B cell (primary cell): ENCODE data around the gene TRIM65. TPM values are rescaled to one million over a fixed set of nuclear protein-coding genes. Genes with fewer than 3 reads are reported as not detected.

ENCODE experiments used
- ATAC-seq: fragments of 200-7000 bp; cut with Tn5 transposase; one replicate; pipeline ENCODE4 v1.10.0; 2021; ENCODE audit warnings: low read depth, mild to moderate bottlenecking, moderate number of reproducible peaks, moderate library complexity
- CTCF ChIA-PET: fragments of 350-600 bp; sonication (Branson Sonifier 250); formaldehyde crosslinking; loops from one replicate; lab custom pipeline; 2021; ENCODE audit warnings: antibody characterized with exemption, inconsistent platforms; lab: Charles Lee
- POLR2A ChIA-PET: fragments of 350-600 bp; sonication (Branson Sonifier 250); formaldehyde crosslinking; loops from one replicate; lab custom pipeline; 2021; ENCODE audit warnings: antibody characterized with exemption; lab: Charles Lee
- DNase-seq: peaks from one replicate; pipeline ENCODE4 v3.0.0; 2013
- H2AFZ ChIP-seq: 2 replicates; pipeline ENCODE4 v1.6.1; 2012; ENCODE audit warnings: mild to moderate bottlenecking, low read depth, low read length; ENCODE audit not compliant: insufficient read depth, poor library complexity, severe bottlenecking
- H3K27ac ChIP-seq, 2 donors: 1 replicate in 1 of 2; 2 replicates in 1 of 2; pipeline ENCODE4 v1.5.1; 2012 to 2013; ENCODE audit warnings: low read length in 2 of 2, mild to moderate bottlenecking in 2 of 2, moderate library complexity in 1 of 2
- H3K27me3 ChIP-seq, 4 experiments: fragments of 200-600 bp in 1 of 4; sonication (generic) in 1 of 4; replicated peaks in 1 of 4; 1 replicate in 2 of 4; 2 replicates in 2 of 4; pipeline versions ENCODE4 v1.6.1 to v1.7.0; 2013 to 2016; ENCODE audit warnings: low read length in 3 of 4, mild to moderate bottlenecking in 2 of 4, mixed read lengths in 1 of 4, moderate library complexity in 1 of 4; ENCODE audit not compliant: insufficient read depth in 4 of 4, control insufficient read depth in 3 of 4; ENCODE audit errors: control extremely low read depth in 1 of 4
- H3K36me3 ChIP-seq, 2 experiments: replicated peaks in 1 of 2; 1 replicate in 1 of 2; 2 replicates in 1 of 2; pipeline versions ENCODE4 v1.6.1 to v1.7.1; 2013; ENCODE audit warnings: low read length in 1 of 2; ENCODE audit not compliant: insufficient read depth in 2 of 2, control insufficient read depth in 1 of 2; ENCODE audit errors: control extremely low read depth in 1 of 2, extremely low read depth in 1 of 2
- H3K4me1 ChIP-seq, 2 donors: fragments of 200-600 bp in 1 of 2; sonication (generic) in 1 of 2; 1 replicate in 1 of 2; 2 replicates in 1 of 2; pipeline versions ENCODE4 v1.5.1 to v1.6.1; 2013 to 2017; ENCODE audit warnings: low read length in 2 of 2; ENCODE audit not compliant: control insufficient read depth in 2 of 2, insufficient read depth in 2 of 2
- H3K4me2 ChIP-seq: replicated peaks from 2 replicates; pipeline ENCODE3; 2012; ENCODE audit warnings: mild to moderate bottlenecking, low read depth, low read length; ENCODE audit not compliant: poor library complexity, severe bottlenecking
- H3K4me3 ChIP-seq, 5 experiments: fragments of 200-600 bp in 1 of 5; sonication (generic) in 1 of 5; 1 replicate in 3 of 5; 2 replicates in 2 of 5; pipeline versions ENCODE4 v1.5.1 to v1.7.0; 2011 to 2016; ENCODE audit warnings: low read length in 4 of 5, mild to moderate bottlenecking in 4 of 5, low read depth in 2 of 5, control low read depth in 1 of 5, moderate library complexity in 1 of 5; ENCODE audit not compliant: insufficient read depth in 1 of 5; ENCODE audit errors: control extremely low read depth in 1 of 5, extremely low read depth in 1 of 5
- H3K79me2 ChIP-seq: fragments of 200-600 bp; sonication (generic); one replicate; pipeline ENCODE4 v1.6.0; 2016; ENCODE audit warnings: low read length; ENCODE audit not compliant: control insufficient read depth, insufficient read depth
- H3K9ac ChIP-seq: fragments of 200-600 bp; sonication (generic); 2 replicates; pipeline ENCODE4 v1.6.1; 2017; ENCODE audit warnings: mild to moderate bottlenecking, low read length, moderate library complexity
- H3K9me3 ChIP-seq, 3 donors: one replicate each; pipeline versions ENCODE4 v1.6.1 to v1.7.1; 2013; ENCODE audit warnings: low read length in 2 of 3; ENCODE audit not compliant: control insufficient read depth in 2 of 3, insufficient read depth in 1 of 3; ENCODE audit errors: control extremely low read depth in 1 of 3
- H4K20me1 ChIP-seq: 2 replicates; pipeline ENCODE4 v1.6.0; 2012; ENCODE audit warnings: mild to moderate bottlenecking, low read length; ENCODE audit not compliant: insufficient read depth, control insufficient read depth, poor library complexity, severe bottlenecking
- H3K27ac Mint-ChIP-seq: one replicate; pipeline ENCODE4 v1.8.0; 2021; ENCODE audit warnings: mixed read lengths
- H3K27me3 Mint-ChIP-seq: one replicate; pipeline ENCODE4 v1.8.0; 2021; ENCODE audit warnings: mixed read lengths
- H3K4me1 Mint-ChIP-seq: one replicate; pipeline ENCODE4 v1.8.0; 2021; ENCODE audit warnings: mixed read lengths
- H3K4me3 Mint-ChIP-seq: one replicate; pipeline ENCODE4 v1.8.0; 2021; ENCODE audit warnings: mixed read lengths
- H3K9me3 Mint-ChIP-seq: one replicate; pipeline ENCODE4 v1.8.0; 2022; ENCODE audit warnings: mixed read lengths; ENCODE audit not compliant: insufficient read depth
- CTCF ChIP-seq: fragments of 200-600 bp; IDR thresholded peaks from one replicate; pipeline ENCODE4 v1.8.0; 2022; ENCODE audit warnings: antibody characterized with exemption, mild to moderate bottlenecking
- EZH2 ChIP-seq: IDR thresholded peaks from 2 replicates; pipeline ENCODE4 v1.6.1; 2012; ENCODE audit warnings: borderline replicate concordance, low read depth, mild to moderate bottlenecking, moderate library complexity, low read length; ENCODE audit not compliant: insufficient read depth, poor library complexity, severe bottlenecking
- WGBS: methylation state at CpG from one replicate; pipeline ENCODE4 v1.1.5; 2013; ENCODE audit warnings: missing lambda C conversion rate; ENCODE audit not compliant: insufficient coverage; 5-methylcytosine and 5-hydroxymethylcytosine counted together
- intact Hi-C: fragments of 100-400 bp; cut with micrococcal nuclease; formaldehyde crosslinking; loops from one replicate; pipeline ENCODE4 v1.10.0; 2022
- polyA plus RNA-seq: library from polyadenylated mRNA; depleted of rRNA; stranded (reverse); fragments of >200 nt; gene quantifications from 2 replicates; pipeline ENCODE4 v1.2.3, GENCODE V29; 2012
- total RNA-seq, 2 donors: library from RNA; stranded (reverse); fragments of 120-200 nt in 1 of 2; gene quantifications; 1 replicate in 1 of 2; 2 replicates in 1 of 2; pipeline versions ENCODE4 v1.2.3 to v1.2.4, GENCODE V29; 2013 to 2022

TRIM65 gene
- total and polyA plus RNA-seq, 2 donors (not counting 1 experiment from before 2014, with no cell fraction given) = 16.8 to 40.7 TPM

- ChIA-PET CTCF (no interaction called here), POLR2A (no interaction called here)
- no CpG with 5 or more reads among the region's 4 CpGs for WGBS
- ATAC-seq (no peak), DNase-seq (no peak)
- no peaks in the 10 kb centered on the region for H3K4me1 ChIP-seq
- TF ChIP-seq CTCF (no peak), EZH2 (no peak)
- H3K9me3 ChIP-seq = no peaks in the 10 kb centered on the region
- intact Hi-C loops = no loop called here
- H3K27ac ChIP-seq = no peak overlapping the region
- H3K79me2 ChIP-seq = no peaks in the 10 kb centered on the region
- H3K4me3 Mint-ChIP-seq = no peak overlapping the region
- no peak overlapping the region for H3K4me2 ChIP-seq
- H2AFZ ChIP-seq = no peak overlapping the region
- H3K4me1 Mint-ChIP-seq = no peaks in the 10 kb centered on the region
- no peaks in the 10 kb centered on the region for H3K27me3 ChIP-seq
- H3K36me3 ChIP-seq = no peaks in the 10 kb centered on the region
- H3K27ac Mint-ChIP-seq = no peak overlapping the region
- no peaks in the 10 kb centered on the region for H3K9me3 Mint-ChIP-seq
- H3K9ac ChIP-seq = no peak overlapping the region
- H3K4me3 ChIP-seq = no peak overlapping the region
- no peaks in the 10 kb centered on the region for H3K27me3 Mint-ChIP-seq
- H4K20me1 ChIP-seq = no peaks in the 10 kb centered on the region
Observed at GRCh38 chr17:75933808-75934207, 37.1 kb upstream of the TRIM65 start.

DNA sequence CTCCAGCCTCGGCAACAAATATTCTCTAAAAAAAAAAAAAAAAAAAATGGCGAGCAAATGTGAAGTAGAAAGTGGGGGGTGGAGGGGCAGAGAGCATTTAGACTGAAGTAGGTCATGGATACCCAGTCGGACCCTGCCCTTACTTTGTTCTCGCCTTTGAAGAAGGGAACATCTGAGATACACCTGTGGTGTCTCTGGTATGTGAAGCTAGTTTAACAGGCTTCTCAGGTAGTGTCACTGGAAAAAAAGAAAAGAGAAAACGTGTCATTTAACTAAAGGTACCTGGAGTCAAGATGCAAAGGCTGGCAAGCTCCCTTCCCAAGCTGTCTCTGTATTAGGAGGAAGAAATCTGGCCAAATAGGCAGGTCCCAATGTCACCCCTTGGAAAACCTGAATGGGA lies 36.1 kb upstream of the TRIM65 start:
- no peak for TF ChIP-seq CTCF
- TF ChIP-seq EZH2 = no peak
- H3K27ac ChIP-seq = no peak overlapping the region
- no peak overlapping the region for H2AFZ ChIP-seq
- DNase-seq = no peak
- no peak overlapping the region for H3K4me2 ChIP-seq
- no peaks in the 10 kb centered on the region for H3K36me3 ChIP-seq
- no peaks in the 10 kb centered on the region for H4K20me1 ChIP-seq
- ChIA-PET CTCF (interaction anchor here (1.1 kb wide), 1 partner anchor 28 kb away, joined by 5 read pairs; the partner anchor contains the start of gene MRPL38), POLR2A (no interaction called here)
- no peaks in the 10 kb centered on the region for H3K4me1 ChIP-seq
- 89% methylated on average over 3 of the region's 5 CpGs for WGBS
- intact Hi-C loops = no loop called here
- Mint-ChIP-seq H3K4me3 (no peak overlapping the region), H3K4me1 (no peaks in the 10 kb centered on the region), H3K9me3 (no peaks in the 10 kb centered on the region), H3K27me3 (no peaks in the 10 kb centered on the region), H3K27ac (no peak overlapping the region)
- no peak overlapping the region for H3K9ac ChIP-seq
- no peaks in the 10 kb centered on the region for H3K27me3 ChIP-seq
- no peak for ATAC-seq
- H3K9me3 ChIP-seq = no peaks in the 10 kb centered on the region
- H3K4me3 ChIP-seq = no peak overlapping the region
- no peaks in the 10 kb centered on the region for H3K79me2 ChIP-seq
